HCT116 (cell line): Measurements from ENCODE around the gene RECQL5. TPM values are rescaled to one million over a fixed set of nuclear protein-coding genes. Genes with fewer than 3 reads are reported as not detected.

Experiments
- ATAC-seq: fragments of 200-7000 bp; cut with Tn5 transposase; 2 replicates; pipeline ENCODE4 v1.9.1; 2020; ENCODE audit warnings: mild to moderate bottlenecking, moderate library complexity
- BruUV-seq: library from RNA; stranded (reverse); fragments of 400-500 nt; replicated peaks from 2 replicates; lab custom pipeline; 2021; lab: Mats Ljungman, UMichigan
- CTCF ChIA-PET: fragments of 300-600 bp; sonication (Branson Sonifier 250); formaldehyde crosslinking; loops from one replicate; lab custom pipeline; 2021; ENCODE audit warnings: antibody characterized with exemption; lab: Charles Lee
- POLR2A ChIA-PET: fragments of 300-600, 350-600 bp; sonication (Branson Sonifier 250); formaldehyde crosslinking; loops from one replicate; lab custom pipeline; 2021; ENCODE audit warnings: antibody characterized with exemption; lab: Charles Lee
- RAD21 ChIA-PET, 2 experiments: fragments of 300-600 bp; sonication (Branson Sonifier 250); formaldehyde crosslinking; loops; one replicate each; lab custom pipeline; 2023; ENCODE audit warnings: low total read pairs in 2 of 2; ENCODE audit not compliant: uncharacterized antibody in 2 of 2, unreplicated experiment in 2 of 2, low non-redundant PET in 1 of 2; lab: Charles Lee
- DNase-seq: peaks from one replicate; pipeline ENCODE4 v3.0.0-alpha.2; 2010; ENCODE audit warnings: low read depth, low spot score
- H2AFZ ChIP-seq: fragments of 200-600 bp; shearing (Covaris generic), sonication (generic); 2 replicates; pipeline ENCODE4 v1.6.1; 2017; ENCODE audit warnings: low read depth, mixed run types, mixed read lengths, antibody characterized with exemption, low read length; ENCODE audit not compliant: poor library complexity, severe bottlenecking
- H3K27ac ChIP-seq: 2 replicates; pipeline ENCODE4 v1.5.1; 2012; ENCODE audit warnings: low read depth, low read length
- H3K27me3 ChIP-seq: fragments of 200-600 bp; sonication (generic); 2 replicates; pipeline ENCODE4 v1.6.1; 2016; ENCODE audit warnings: mixed run types, low read length, mixed read lengths; ENCODE audit not compliant: insufficient read depth
- H3K36me3 ChIP-seq, 2 experiments: fragments of 200-500 bp in 1 of 2; fragments of 200-600 bp in 1 of 2; sonication (Bioruptor generic) in 1 of 2; sonication (generic) in 1 of 2; 2 replicates each; pipeline versions ENCODE4 v1.5.1 to v1.6.1; 2014 to 2016; ENCODE audit warnings: low read length in 2 of 2, inconsistent platforms in 1 of 2, mixed read lengths in 1 of 2, mixed run types in 1 of 2; ENCODE audit not compliant: insufficient read depth in 2 of 2, control insufficient read depth in 1 of 2
- H3K4me1 ChIP-seq, 2 experiments: fragments of 200-600 bp in 1 of 2; sonication (generic) in 1 of 2; 2 replicates each; pipeline versions ENCODE4 v1.5.1 to v1.6.1; 2012 to 2017; ENCODE audit warnings: low read length in 2 of 2, inconsistent platforms in 1 of 2, mild to moderate bottlenecking in 1 of 2, mixed read lengths in 1 of 2, mixed run types in 1 of 2, moderate library complexity in 1 of 2; ENCODE audit not compliant: insufficient read depth in 2 of 2, control insufficient read depth in 1 of 2
- H3K4me2 ChIP-seq: fragments of 200-600 bp; sonication (generic); 2 replicates; pipeline ENCODE4 v1.6.1; 2017; ENCODE audit warnings: mixed run types, low read length, mixed read lengths
- H3K4me3 ChIP-seq, 2 experiments: fragments of 200-600 bp in 1 of 2; sonication (generic) in 1 of 2; replicated peaks in 1 of 2; 2 replicates each; pipeline ENCODE4 v1.5.1; 2011 to 2016; ENCODE audit warnings: low read length in 2 of 2, control low read depth in 1 of 2, low read depth in 1 of 2, mild to moderate bottlenecking in 1 of 2, mixed read lengths in 1 of 2, mixed run types in 1 of 2
- H3K79me2 ChIP-seq: fragments of 200-600 bp; sonication (generic); 2 replicates; pipeline ENCODE4 v1.6.1; 2017; ENCODE audit warnings: mild to moderate bottlenecking, mixed run types, low read length, moderate library complexity, mixed read lengths; ENCODE audit not compliant: insufficient read depth
- H3K9ac ChIP-seq: fragments of 200-600 bp; sonication (generic); 2 replicates; pipeline ENCODE4 v1.6.1; 2016; ENCODE audit warnings: low read length, mixed read lengths
- H3K9me2 ChIP-seq: fragments of 200-600 bp; sonication (generic), shearing (Covaris generic); 2 replicates; pipeline ENCODE4 v1.6.1; 2017; ENCODE audit warnings: mixed run types, mild to moderate bottlenecking, moderate library complexity; ENCODE audit not compliant: insufficient read depth
- H3K9me3 ChIP-seq, 2 experiments: fragments of 200-500 bp in 1 of 2; fragments of 200-600 bp in 1 of 2; sonication (Bioruptor generic) in 1 of 2; sonication (generic) in 1 of 2; 2 replicates each; pipeline ENCODE4 v1.6.1; 2014 to 2017; ENCODE audit warnings: low read length in 2 of 2, mixed read lengths in 2 of 2, inconsistent platforms in 1 of 2, low read depth in 1 of 2, mild to moderate bottlenecking in 1 of 2, mixed run types in 1 of 2, moderate library complexity in 1 of 2; ENCODE audit not compliant: control insufficient read depth in 1 of 2, insufficient read depth in 1 of 2
- H4K20me1 ChIP-seq: fragments of 200-600 bp; sonication (generic), shearing (Covaris generic); 2 replicates; pipeline ENCODE4 v1.6.1; 2017; ENCODE audit warnings: mixed run types, mild to moderate bottlenecking, moderate library complexity; ENCODE audit not compliant: insufficient read depth
- CBX3 ChIP-seq: IDR thresholded peaks from 2 replicates; pipeline ENCODE4 v1.6.1; 2012; ENCODE audit warnings: low read depth
- EGR1 ChIP-seq: IDR thresholded peaks from 2 replicates; pipeline ENCODE4 v1.6.1; 2012; ENCODE audit warnings: low read depth
- ELF1 ChIP-seq: IDR thresholded peaks from 2 replicates; pipeline ENCODE4 v1.6.1; 2012; ENCODE audit warnings: low read depth, borderline replicate concordance
- FOSL1 ChIP-seq: IDR thresholded peaks from 2 replicates; pipeline ENCODE4 v1.6.1; 2012; ENCODE audit warnings: low read depth
- JUND ChIP-seq: IDR thresholded peaks from 2 replicates; pipeline ENCODE4 v1.6.1; 2012
- RAD21 ChIP-seq: IDR thresholded peaks from 2 replicates; pipeline ENCODE4 v1.6.1; 2012; ENCODE audit warnings: low read depth, mild to moderate bottlenecking
- REST ChIP-seq: IDR thresholded peaks from 2 replicates; pipeline ENCODE4 v1.6.1; 2012; ENCODE audit warnings: low read depth
- SIN3A ChIP-seq: IDR thresholded peaks from 2 replicates; pipeline ENCODE4 v1.6.1; 2012; ENCODE audit warnings: low read depth
- TCF7L2 ChIP-seq: IDR thresholded peaks from 2 replicates; pipeline ENCODE4 v1.7.0; 2011; ENCODE audit warnings: borderline replicate concordance, inconsistent platforms; ENCODE audit not compliant: insufficient read depth, insufficient read length; ENCODE audit errors: extremely low read depth
- YY1 ChIP-seq: IDR thresholded peaks from 2 replicates; pipeline ENCODE4 v1.6.1; 2011; ENCODE audit warnings: low read length, low read depth, moderate library complexity, mild to moderate bottlenecking; ENCODE audit not compliant: insufficient replicate concordance; ENCODE audit errors: extremely low read depth
- intact Hi-C: fragments of 100-400 bp; cut with micrococcal nuclease; formaldehyde crosslinking; loops from 2 replicates; pipeline ENCODE4 v1.10.0; 2022
- total RNA-seq: library from RNA; stranded (reverse); gene quantifications from one replicate; pipeline ENCODE4 v1.2.1, GENCODE V29; 2021; ENCODE audit not compliant: unreplicated experiment

RECQL5 gene
- total RNA-seq, 1 experiment from 2014 or later = 83.3 TPM

DNA sequence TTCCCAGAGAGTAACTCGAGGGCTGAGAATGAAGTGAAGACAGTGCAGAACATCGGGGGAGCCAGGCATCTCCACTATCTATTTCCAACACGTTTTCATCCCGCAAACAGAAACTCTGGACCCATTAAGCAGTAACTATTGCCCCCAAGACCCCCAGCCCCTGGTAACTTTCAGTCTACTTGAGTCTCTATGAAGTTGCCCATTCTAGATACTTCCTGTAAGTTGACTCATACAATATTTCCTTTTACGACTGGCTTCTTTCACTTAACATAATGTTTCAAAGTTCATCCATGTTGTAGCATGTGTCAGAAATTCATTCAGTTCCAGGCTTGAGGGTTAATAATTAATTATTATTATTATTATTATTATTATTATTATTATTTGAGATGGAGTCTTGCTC lies 59.9 kb downstream of the RECQL5 start:
- TF ChIP-seq SIN3A (no peak), YY1 (no peak), TCF7L2 (no peak), JUND (no peak), CBX3 (no peak), RAD21 (no peak), EGR1 (no peak), FOSL1 (no peak), REST (no peak), ELF1 (no peak)
- Histone ChIP-seq H4K20me1 (no peaks in the 10 kb centered on the region), H2AFZ (no peak overlapping the region), H3K4me3 (no peak overlapping the region), H3K4me2 (no peak overlapping the region), H3K27ac (no peak overlapping the region), H3K79me2 (no peaks in the 10 kb centered on the region), H3K27me3 (no peaks in the 10 kb centered on the region), H3K9ac (no peak overlapping the region), H3K36me3 (no peaks in the 10 kb centered on the region), H3K4me1 (peaks cover 31 to 60% of the 10 kb centered on the region in 2 experiments), H3K9me3 (no peaks in the 10 kb centered on the region), H3K9me2 (no peaks in the 10 kb centered on the region)
- CTCF ChIA-PET = no interaction called here
- RAD21 ChIA-PET = no interaction called here
- BruUV-seq = no TSS peak
- ATAC-seq (no peak), DNase-seq (no peak)
- POLR2A ChIA-PET = no interaction called here
- intact Hi-C loops = no loop called here
